GM19035 (cell line): ENCODE measurements around the gene ASF1B.

Experiments
- ATAC-seq: cut with Tn5 transposase; IDR thresholded peaks from one replicate; pipeline ENCODE4 v1.9.1; 2021; ENCODE audit not compliant: unreplicated experiment

ASF1B gene

DNA sequence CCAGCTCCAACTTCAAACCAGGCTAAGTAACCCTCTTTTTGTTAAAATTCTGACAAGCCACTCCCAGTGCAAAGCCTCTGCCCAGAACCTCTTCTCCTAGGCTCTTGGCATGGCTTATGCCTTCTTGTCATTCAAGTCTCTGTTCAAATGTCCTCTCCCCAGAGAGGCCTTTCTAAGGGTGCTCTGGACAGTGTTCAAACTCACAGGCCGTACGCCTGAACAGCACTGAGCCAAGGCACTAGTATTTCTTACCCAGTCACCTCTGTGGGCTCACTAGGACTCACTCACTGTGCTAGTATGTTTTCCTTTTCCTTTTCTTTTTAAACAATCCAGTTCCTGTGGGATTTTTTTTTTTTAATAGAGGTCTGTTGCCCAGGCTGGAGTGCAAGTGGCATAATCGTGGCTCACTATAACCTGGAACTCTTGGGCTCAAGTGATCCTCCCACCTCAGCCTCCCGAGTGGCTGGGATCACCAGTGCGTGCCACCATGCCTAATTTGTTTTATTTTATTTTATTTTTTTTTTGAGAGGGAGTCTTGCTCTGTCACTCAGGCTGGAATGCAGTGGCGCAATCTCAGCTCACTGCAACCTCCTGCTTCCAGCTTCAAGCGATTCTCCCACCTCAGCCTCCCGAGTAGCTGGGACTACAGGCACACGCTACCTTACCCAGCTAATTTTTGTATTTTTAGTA, 2.3 kb upstream of the ASF1B start:
- no peak for ATAC-seq

DNA sequence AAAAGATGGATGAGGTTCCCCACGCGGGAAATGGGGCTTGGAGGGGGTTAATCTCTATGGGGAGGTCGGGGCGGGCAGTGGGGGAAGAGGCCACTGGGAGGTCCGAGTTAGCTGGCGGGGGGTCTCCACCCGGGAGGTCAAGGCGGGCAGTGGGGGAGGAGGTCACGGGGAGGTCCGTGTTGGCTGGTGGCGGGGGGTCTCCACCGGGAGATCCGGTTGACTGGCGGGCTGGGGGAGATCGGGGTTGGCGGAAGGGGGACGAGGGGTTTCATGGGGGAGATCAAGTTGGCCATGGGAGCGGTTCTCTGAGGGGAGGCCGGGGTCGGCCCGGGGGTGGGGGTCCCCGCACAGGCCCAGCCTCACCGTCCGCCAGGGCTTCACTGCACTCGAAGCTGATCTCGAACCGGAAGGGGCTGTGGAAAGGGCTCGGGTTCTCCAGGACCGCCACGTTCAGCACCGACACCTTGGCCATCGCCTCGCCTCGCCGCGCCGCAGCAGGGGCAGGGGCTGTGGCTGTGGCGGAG, 342 bp downstream of the ASF1B start:
- ATAC-seq = no peak

DNA sequence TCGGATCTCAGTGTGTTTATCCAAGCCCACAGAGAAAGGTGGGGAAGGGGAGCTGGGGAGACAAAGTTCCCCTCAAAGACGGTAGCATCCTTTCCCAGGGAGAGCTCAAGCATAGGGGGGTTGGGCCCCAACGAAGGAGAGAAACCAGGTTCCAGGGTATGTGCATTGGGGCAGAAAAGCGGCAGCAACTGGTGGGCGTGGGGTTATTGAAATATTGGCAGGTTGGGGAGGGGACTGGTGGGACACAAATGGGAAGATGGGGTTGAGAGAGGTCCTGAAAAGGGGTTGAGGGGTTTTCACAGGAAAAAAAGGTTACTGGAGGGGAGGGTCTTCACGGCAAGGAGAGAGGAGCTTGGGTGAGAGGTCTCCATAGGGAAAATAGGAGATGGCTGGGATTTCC, 1.0 kb downstream of the ASF1B start:
- ATAC-seq = no peak

DNA sequence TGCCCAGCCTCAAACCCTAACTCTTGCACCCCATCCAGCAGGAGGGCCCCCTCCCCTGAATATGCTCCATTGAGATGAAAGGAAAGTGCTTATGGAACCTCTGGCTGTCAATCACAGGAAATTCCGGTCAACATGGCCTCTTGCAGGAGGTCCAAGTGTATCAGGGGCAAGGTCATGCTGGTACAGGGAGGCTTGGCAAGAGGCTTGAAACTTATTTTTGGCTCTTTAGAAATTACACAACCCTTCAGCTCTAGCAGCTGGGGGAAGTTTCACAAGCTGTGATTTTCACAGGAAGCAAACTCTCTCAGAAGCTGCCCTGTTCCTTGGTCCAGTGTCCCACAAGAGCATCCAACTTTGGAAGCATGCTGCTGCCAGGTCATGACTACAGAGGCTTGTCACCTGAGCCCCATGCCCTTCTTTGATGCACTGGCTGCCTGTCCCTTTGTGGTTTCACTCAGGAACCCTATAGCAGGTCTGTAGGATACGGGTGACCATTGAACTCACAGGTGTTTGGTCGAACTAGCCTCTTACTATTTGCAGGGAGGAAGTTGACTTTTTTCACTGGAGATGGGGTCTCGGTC, 8.4 kb downstream of the ASF1B start:
- no peak for ATAC-seq

DNA sequence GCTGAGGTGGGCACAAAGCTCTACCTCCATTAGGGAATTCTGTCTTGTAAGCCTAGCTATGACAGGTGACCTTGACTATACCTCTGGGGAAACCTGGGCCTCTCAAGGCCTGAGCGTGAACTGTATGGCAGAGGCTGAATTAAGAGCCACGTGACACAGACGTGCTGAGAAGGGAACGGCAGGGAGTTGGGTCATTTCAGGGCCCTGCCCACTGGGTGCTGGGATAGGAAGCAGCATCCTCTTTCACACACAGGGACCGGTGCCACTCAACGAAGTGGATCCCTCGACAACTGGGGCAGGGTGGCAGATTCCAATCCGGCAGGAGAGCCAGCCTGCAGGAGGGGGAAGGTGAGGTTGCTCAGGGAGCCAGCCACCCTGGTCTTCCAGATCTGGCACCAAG, 9.2 kb downstream of the ASF1B start:
- no peak for ATAC-seq

DNA sequence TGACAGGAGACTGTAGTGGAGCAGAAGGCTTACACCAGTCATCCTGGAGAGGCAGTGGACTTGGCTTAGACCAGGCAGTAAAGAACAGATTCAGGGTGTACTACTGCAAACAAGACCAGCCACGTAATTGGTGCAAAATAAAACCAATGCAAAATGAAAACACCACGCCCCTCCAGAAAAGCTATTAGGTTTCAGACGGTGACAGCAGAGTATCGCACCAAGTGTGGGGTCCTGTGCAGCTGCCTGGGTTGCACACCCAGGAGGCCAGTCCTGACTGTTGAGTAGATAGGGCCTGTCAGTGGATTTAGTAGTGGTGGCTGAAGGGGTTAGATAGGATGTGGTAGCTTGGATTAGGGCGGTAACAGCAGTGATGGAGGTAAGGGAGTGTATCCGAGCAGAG, 13.5 kb downstream of the ASF1B start:
- no peak for ATAC-seq

DNA sequence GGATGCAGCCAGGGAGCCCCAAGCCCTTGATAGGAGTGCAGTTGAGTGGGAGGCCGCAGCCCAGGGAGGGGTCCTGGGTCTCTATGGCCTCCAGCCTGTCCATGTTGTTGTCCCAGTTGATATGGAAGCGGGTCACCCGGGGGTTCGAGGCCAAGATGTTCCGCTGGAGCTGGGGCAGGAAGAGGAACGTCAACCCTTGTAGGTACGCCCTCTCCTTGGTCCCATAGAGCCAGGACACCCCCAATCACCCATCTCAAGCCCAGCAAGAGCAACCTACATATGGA, 15.9 kb downstream of the ASF1B start:
- ATAC-seq = no peak

DNA sequence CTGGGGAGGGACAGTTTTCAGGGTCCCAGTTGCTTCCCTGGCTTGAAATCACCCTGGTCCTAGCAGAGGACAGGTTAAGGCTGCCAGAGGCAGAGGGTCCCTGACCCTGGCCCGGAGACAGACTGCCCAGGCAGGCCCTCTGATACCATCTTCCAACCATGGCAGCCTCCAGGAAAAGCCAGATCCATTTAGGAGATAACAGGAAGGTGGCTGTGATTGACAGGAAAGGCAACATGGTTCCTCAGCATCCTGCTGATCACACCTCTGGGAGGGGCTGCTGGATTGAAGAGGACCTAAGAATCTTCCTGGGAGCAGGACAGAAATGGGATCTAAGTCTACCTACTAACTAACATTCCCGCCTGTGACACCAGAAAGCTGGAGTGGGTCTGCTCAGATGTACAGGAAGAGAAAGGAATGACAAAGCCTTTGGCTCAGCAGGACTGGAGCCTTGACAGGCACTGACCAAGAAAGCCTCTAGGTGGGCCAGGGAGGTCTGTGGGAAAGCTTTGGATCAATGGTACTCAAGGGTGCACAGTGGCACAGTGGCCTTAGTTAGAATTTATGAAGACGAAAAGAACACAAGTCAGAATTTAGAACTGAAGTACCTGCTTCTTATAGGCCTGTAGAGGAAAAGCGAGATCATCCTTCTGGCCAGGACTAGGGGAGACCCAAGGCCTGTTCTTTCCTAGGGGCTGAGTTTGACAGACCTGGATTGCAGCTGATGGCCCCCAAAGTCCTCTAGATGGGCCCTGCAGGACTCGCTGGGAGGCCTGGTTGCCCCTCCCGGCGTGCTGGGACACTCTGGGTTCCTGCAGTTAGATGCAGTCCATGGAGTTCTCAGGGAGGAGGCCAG, 16.5 kb downstream of the ASF1B start:
- no peak for ATAC-seq

DNA sequence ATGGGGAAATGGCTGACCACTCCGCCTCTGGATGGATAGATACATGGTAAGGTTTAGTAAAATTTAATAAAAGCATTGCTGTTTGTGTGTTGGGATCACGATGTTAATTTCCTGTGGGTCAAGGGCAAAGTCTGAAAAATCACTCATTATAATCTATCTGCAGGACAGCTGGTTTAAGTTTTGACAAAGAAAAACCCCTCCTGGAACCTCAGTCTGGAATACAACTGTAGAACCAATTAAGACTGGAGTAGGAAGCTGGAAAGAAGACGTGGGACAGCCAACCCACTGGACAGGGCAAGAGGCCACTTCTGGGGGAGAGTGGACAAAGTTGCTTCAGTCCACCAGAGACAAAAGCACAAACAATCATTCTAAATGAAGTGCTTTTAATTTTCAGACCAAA, 17.2 kb downstream of the ASF1B start:
- no peak for ATAC-seq

DNA sequence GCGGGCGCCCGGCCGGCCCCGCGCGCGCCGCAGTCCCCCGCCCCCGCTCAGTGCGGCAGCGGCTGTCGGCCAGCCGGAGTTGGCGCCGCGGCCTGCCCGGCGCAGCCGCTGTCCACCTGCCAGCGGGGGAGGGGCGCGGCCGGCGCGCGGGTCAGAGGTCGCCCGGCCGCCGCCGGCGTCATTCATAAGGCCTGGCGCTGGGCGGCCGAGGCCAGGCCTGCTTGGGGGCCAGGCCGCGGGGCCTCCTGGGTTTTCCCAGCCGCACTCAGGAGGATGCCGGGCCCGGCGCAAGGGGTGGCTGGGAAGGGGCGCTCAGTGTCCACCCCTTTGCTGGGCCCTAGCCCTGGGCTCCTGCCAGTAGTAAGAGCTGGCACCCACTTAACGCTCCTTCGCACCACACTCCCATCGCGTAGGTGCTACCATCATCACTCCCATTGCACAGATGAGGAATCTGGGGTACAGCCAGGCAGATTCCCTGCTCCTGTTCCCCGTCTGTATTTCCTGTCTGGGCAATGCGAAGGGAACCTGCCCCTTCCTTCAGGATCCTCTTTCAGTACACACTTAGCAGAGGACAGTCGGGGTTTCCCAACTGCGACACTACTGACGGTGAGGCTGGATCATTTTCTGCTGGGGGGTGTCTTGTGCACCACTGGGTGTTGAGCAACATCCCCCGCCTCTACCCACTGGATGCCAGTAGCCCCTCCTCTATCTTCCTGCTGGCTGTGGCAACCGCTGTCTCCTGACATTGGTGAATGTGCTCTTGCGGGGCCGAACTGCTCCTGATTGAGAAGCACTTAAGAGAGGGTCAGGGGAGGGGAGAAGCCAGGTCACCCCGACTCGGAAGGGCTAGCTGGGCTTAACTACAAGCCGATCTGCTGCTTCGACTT, 18.0 kb downstream of the ASF1B start:
- no peak for ATAC-seq

DNA sequence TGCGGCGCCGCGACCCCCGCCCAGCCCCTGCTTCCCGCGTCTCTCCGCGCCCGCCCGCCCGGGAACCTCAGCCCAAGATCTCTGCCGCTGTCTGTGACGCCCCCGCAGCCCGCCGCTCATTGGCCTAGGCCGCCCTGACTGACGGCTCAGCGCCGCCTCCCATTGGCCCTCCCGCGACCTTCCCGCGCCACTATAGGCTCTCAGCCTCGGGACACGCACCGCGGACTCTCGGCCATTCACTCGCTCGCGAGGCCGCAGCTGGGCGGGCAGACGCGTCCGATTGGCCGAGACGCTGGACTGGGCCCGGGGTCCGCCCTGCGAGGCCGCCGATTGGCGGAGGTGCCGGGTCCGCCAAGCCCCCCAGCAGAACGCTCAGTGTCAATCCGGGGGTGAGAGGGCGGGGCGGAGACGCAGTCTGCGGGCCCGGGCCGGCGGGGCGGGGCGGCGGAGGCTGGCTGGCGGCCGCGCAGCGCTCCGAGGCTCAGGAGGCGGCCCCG, 18.7 kb downstream of the ASF1B start, which contains the start of gene PRKACA:
TSS of gene PRKACA (minus strand) at position 95 of the 497 bp plus-strand sequence. CDS start 215 bp downstream, outside the sequence.
- peak; percentile 83 for ATAC-seq

DNA sequence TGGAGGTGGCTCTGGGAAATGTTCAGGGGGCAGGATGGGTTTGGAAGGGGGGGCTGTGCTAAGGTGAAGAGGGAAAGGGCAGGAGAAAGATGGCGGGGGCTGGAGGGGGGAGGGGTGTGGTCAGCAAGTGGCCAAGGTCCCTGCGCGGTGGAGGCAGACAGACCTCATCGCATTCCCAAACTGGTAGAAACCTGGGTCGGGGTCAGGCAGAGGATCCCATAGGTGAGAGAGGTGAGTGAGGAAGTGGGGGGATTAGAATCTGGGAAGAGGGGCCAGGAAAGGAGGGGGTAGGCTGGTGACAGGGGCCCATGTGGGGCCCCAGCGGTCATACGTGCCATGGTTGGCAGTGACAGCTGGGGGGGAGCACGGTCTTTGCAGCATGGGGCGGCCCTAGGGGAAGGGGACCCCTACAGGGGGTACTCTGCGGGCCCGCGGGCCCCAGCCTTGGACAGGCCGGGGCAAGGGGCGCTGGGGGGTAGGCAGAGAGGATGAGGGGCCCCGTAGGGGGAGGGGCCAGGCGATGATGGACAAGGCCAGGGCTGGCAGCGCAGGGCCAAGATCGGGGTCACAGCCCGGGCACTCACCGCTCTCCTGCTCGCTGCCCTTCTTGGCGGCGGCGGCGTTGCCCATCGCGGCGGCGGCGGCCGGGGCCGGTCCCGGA, 19.3 kb downstream of the ASF1B start:
- peak; percentile 9 for ATAC-seq

DNA sequence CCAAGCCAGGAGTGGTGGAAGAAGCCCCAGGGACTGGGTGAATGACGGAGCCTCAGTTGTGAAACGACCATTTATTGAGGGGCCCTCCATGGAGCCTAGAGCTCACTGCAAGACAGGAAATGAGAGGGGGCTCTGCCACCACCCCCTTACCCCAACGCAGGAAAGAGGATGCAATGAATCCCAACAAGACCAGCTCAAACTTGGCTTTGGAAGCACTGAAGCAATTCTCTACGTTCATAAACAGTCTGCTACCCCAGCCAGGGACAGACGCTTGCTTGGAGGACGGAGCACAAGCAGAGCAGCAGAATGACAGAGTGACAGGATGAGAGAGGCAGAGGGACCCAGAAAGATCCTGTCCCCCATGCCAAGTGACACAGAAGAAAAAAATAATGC, 19.9 kb downstream of the ASF1B start:
- no peak for ATAC-seq

DNA sequence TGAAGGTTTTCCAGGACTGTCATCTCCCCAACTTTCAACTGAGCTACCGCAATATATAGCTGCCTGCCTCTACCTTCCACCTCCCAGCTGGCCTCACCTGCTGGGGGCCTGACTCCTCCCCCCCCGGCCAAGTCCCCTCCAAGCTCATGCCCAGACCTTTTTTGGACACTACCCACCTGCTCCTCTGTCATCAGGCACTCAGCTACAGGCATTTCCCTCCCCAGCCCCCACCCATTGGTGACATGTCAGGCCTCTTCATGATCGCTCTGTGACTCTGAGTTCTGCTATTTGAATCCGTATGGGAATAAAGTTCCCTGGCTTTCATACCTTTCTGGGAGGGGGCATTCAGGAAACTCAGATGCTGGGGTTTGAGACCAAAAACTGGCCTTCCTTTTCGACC, 20.6 kb downstream of the ASF1B start:
- no peak for ATAC-seq

DNA sequence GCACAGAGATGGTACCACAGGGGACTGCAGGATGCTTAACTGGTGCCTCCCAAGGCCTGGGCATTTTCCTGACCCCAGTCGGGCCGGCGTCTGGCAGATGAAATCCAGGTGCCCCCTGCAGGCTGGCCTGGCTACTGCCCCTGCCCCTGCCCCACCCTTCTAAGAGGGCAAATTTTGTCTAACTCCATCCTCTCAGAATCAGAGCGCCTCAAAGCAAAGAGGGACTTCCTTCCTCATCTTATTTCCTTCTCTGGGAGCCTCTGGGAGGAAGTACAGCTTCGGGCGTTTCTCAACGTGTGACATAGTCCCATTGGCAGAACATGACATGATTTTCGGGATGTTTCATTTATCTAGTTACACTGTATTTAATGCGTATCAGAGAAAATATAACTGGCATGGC, 21.5 kb downstream of the ASF1B start:
- ATAC-seq = no peak

DNA sequence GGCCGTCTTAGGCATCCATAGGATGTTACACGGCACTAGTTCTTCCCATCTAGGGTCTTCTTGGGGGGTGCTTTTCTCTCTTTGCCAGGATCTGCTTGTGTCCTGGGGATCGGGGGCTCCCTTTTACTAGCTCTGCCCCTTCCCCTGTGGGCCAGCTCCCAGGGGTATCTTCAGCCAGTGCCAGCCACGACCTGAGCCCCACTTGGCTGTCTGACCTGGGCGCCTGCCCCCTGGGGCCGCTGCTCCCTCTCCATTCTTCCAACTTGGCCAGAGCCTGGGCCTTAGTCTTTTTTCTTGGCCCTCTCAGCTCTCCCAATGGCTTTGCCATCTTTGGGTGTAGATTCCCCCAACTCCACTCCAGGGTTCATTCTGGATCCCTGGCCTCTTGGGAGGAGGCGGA, 21.9 kb downstream of the ASF1B start:
- no peak for ATAC-seq

DNA sequence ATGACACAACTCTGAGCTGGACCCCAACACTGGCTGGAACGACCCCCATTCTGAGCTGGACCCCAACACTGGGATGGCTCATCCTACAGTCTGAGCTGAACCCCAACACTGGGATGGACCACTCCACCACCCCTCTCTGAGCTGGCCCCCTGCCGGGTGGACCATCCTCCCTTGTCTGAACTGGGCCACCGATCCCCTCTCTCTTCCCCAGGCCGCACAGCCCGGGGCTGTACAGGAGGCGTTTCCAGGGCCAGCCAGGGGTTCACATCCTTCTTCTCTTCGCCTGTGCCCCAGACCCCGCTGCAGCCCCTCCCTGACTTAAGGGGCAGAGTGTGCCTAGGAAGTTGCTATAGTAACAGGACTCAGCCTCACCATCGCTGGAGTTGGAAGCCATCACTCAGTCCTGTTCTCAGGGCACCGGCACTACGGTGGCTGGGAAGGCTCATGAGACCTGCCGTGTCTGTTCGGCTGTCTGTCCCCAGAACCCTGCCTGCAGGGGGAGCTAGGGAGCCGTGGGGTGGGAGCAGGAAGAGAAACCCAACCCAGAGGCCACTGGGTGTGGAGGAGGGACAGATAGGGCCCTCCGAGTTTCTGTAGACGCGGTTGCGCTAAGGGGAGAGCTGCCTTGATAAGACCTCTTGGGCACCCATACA, 22.5 kb downstream of the ASF1B start:
- no peak for ATAC-seq

DNA sequence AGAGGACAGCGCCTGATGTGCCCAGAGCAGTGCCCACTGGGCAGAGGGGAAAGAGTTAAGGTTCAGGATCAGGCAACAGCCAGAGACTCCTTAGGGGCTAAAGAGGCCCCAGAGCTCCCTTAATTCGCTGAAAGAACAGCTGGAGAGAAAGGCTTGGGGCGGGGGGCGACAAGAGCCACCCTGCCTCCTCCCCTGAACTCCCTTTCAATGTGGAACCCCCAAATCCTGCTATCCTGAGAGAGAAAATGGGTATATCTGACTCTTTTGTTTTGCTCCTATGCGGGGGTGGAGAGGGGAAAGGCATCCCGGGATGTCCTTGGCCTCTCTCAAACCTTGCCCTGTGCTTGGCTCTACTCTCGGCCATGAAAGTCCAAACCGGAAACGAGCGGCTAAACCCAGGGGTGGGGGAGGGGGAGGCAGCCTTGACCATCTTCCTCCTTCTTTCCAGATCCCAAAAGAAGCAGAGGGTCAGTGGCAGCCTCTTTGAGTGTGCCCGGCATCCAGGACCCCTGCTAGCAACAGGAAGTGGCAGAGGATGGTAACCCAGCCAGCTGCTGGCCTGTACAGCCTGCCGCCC, 23.5 kb downstream of the ASF1B start:
- no peak for ATAC-seq

DNA sequence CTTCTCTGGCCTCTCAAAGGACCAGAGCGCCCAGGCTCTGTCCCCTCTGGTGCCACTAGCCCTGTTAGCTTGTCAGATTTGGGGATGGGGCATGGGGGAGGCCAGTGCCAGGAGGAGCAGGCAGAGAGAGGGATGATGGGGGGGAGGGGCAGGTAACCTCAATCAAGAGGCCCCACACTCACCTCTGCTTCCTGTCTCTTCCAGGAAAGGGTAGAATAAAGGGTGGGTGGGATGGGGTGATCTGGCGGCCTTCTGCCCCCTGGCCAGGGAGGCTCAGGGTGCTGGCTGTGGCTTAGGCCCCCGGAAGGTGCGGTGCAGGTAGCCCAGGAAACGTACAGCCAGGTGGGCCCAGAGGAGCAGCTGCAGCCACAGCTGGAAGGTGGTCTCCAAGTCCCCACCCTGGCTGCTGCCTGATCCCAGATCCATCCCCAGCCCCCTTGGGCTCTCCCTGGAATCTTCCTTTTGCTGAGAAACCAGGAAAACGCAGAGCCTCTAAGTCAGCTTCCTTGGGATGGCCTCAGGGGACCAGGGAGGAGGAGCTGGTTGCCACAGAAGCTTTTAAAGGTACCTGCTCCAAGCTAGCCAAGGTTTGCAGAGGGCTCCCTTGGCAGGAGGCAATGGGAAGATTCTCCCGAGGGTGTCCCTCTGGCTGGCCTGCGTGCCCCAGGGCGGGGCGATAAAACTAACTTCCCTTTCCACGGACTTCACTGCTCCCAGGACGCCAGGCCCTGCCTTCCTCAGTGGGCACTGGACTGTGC, 24.2 kb downstream of the ASF1B start:
- ATAC-seq = no peak
